Tibial nerve (tissue), 4 donors: ENCODE results near the gene SOCS7. TPM values are rescaled to one million over a fixed set of nuclear protein-coding genes. Genes with fewer than 3 reads are reported as not detected.

Source experiments
- DNase-seq, 2 donors: peaks; one replicate each; pipeline ENCODE4 v3.0.0-alpha.2; 2019; ENCODE audit warnings: low spot score in 2 of 2
- H3K27ac ChIP-seq, 4 donors: fragments of 200-600 bp; sonication (generic) in 3 of 4; one replicate each; pipeline ENCODE4 v1.5.1; 2017 to 2019; ENCODE audit warnings: mild to moderate bottlenecking in 1 of 4
- H3K27me3 ChIP-seq, 2 donors: fragments of 200-600 bp; sonication (generic) in 1 of 2; one replicate each; pipeline versions ENCODE4 v1.5.1 to v1.6.0; 2017 to 2019
- H3K36me3 ChIP-seq, 3 donors: fragments of 200-600 bp; sonication (generic); one replicate each; pipeline ENCODE4 v1.5.1; 2018 to 2019
- H3K4me1 ChIP-seq, 4 donors: fragments of 200-600 bp; sonication (generic) in 3 of 4; one replicate each; pipeline ENCODE4 v1.5.1; 2017 to 2019
- H3K4me3 ChIP-seq, 4 donors: fragments of 200-600 bp; sonication (generic) in 3 of 4; one replicate each; pipeline ENCODE4 v1.5.1; 2017 to 2019; ENCODE audit warnings: mild to moderate bottlenecking in 1 of 4, moderate library complexity in 1 of 4
- H3K9me3 ChIP-seq, 4 donors: fragments of 200-600 bp; sonication (generic) in 3 of 4; one replicate each; pipeline ENCODE4 v1.5.1; 2017 to 2019
- EP300 ChIP-seq, 2 donors: sonication (generic); formaldehyde crosslinking; IDR thresholded peaks; one replicate each; pipeline ENCODE4 v1.6.1; 2017; ENCODE audit warnings: antibody characterized with exemption in 2 of 2, mild to moderate bottlenecking in 1 of 2
- POLR2A ChIP-seq, 2 donors: fragments of 450-650 bp; IDR thresholded peaks; one replicate each; pipeline ENCODE4 v1.6.1; 2017; ENCODE audit warnings: antibody characterized with exemption in 2 of 2, mild to moderate bottlenecking in 2 of 2, moderate library complexity in 2 of 2
- WGBS, 2 donors: methylation state at CpG; one replicate each; pipeline ENCODE4 v1.1.5; 2018; 5-methylcytosine and 5-hydroxymethylcytosine counted together
- total RNA-seq, 4 donors: library from RNA; depleted of rRNA; stranded (reverse); fragments of >200 nt; gene quantifications; one replicate each; pipeline ENCODE4 v1.1.0, GENCODE V29; 2016
- TF ChIP-seq, protein P1 (sequence below), 5 experiments: fragments of 200-600 bp in 3 of 5; fragments of 450-650 bp in 2 of 5; sonication (generic) in 3 of 5; IDR thresholded peaks; one replicate each; pipeline ENCODE4 v1.5.1; 2016 to 2019; ENCODE audit warnings: antibody characterized with exemption in 5 of 5, mild to moderate bottlenecking in 3 of 5, moderate library complexity in 2 of 5

SOCS7 gene
- total RNA-seq, 4 donors from 2014 or later, result 14.7 to 26.4 (median 17.8) TPM

DNA sequence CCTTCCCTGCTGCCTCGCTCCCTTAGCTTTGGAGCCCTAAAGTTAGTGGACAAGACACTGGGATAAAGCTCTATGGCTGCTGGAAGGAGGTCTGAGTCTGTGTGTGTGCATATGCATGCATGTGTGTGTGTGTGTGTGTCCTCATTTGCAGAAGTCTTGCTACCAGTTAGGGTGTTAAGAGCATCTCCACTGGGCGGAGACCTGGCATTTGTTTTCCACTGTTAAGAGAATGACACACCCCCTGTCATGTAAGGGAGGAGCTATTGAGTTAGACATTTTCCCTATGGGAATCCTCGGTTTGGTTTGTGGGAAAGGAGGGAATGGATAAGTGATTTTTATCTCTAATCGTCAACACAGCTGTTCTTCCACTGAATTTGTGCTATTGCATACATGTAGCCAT is 51.8 kb downstream of the SOCS7 start:
- Histone ChIP-seq H3K27me3 (no peaks in the 10 kb centered on the region), H3K9me3 (no peaks in the 10 kb centered on the region), H3K4me1 (peaks cover 0 to 4% (median 0%) of the 10 kb centered on the region in 4 donors), H3K36me3 (peaks cover 0 to 51% (median 0%) of the 10 kb centered on the region in 3 donors), H3K27ac (no peak overlapping the region), H3K4me3 (no peak overlapping the region)
- DNase-seq, result no peak
- WGBS, 2 donors, result 42 to 58% methylated on average over 4 of the region's 4 CpGs
- TF ChIP-seq EP300 (IDR thresholded peaks at IDR 0.05) (no peak), POLR2A (IDR thresholded peaks at IDR 0.05) (no peak)
- TF ChIP-seq, protein P1, sequence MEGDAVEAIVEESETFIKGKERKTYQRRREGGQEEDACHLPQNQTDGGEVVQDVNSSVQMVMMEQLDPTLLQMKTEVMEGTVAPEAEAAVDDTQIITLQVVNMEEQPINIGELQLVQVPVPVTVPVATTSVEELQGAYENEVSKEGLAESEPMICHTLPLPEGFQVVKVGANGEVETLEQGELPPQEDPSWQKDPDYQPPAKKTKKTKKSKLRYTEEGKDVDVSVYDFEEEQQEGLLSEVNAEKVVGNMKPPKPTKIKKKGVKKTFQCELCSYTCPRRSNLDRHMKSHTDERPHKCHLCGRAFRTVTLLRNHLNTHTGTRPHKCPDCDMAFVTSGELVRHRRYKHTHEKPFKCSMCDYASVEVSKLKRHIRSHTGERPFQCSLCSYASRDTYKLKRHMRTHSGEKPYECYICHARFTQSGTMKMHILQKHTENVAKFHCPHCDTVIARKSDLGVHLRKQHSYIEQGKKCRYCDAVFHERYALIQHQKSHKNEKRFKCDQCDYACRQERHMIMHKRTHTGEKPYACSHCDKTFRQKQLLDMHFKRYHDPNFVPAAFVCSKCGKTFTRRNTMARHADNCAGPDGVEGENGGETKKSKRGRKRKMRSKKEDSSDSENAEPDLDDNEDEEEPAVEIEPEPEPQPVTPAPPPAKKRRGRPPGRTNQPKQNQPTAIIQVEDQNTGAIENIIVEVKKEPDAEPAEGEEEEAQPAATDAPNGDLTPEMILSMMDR (IDR thresholded peaks at IDR 0.05), result no peak

DNA sequence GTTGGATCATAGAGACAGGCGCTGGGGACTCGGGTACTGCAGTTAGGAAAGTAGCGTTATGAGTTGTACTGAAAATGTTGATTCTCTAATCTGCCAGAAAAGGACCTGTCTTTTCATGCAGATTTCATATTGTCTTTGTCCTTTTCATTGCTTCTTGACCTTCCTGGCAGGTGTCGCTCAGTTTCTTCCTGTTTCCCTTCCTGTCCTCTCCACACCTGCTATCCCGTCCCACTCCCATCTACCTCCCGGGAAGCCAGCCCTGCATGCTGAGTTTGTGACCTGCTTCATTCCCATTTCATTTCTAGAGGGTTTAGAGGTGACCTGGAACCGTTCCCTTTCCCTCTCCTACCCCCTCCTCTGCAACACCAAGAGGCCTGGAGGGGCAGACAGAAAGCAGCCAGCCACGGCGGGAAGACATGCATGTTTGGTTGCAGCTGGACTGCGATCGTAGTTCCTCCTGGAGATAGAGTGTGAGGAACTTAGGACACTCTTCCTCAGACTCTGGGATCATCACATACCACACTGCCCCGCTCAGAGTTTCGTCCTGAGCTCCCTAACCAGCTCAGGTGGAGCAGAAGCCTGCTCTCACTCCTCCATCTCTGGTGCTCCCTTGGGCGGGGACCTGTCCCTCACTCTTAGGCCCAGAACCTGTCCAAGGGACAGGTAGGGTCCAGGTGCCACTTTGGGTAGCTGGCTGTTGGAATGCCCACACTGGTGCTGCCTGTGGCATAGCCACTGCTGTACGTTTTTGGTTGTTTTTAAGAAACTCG is 52.7 kb downstream of the SOCS7 start:
- Histone ChIP-seq H3K27ac (no peak overlapping the region), H3K36me3 (peaks cover 0 to 44% (median 0%) of the 10 kb centered on the region in 3 donors), H3K4me1 (peaks cover 0 to 4% (median 0%) of the 10 kb centered on the region in 4 donors), H3K9me3 (no peaks in the 10 kb centered on the region), H3K27me3 (no peaks in the 10 kb centered on the region), H3K4me3 (no peak overlapping the region)
- 73 to 76% methylated on average over 16 of the region's 16 CpGs for WGBS, 2 donors
- DNase-seq, result no peak
- TF ChIP-seq POLR2A (IDR thresholded peaks at IDR 0.05) (no peak), EP300 (IDR thresholded peaks at IDR 0.05) (no peak)
- TF ChIP-seq, protein P1 (IDR thresholded peaks at IDR 0.05), result no peak

DNA sequence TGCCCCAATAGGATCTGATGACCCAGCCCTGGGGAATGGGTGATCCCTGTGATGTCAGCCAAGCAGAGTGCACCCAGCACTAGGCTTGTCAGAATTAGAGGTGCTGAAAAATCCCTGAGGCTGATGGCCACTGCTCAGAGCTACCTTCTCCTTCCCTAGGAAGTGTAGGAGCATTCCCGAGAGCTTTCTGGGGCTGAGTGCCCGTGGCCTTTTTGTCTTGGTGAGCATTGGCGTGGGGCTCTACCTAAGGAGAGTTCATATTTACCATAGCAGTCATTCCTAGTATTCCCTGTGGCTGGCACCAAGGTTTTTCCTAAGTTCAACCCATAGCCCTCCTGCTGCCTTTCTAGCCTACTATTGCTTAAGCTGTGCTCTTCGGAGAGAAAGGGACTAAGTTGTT is 54.0 kb downstream of the SOCS7 start:
- TF ChIP-seq, protein P1 (IDR thresholded peaks at IDR 0.05), result no peak
- no peak for TF ChIP-seq POLR2A (IDR thresholded peaks at IDR 0.05)
- TF ChIP-seq EP300 (IDR thresholded peaks at IDR 0.05), result no peak
- Histone ChIP-seq H3K27me3 (no peaks in the 10 kb centered on the region), H3K4me3 (no peak overlapping the region), H3K27ac (no peak overlapping the region), H3K9me3 (no peaks in the 10 kb centered on the region), H3K36me3 (peaks cover 0 to 32% (median 0%) of the 10 kb centered on the region in 3 donors), H3K4me1 (peaks cover 0 to 4% (median 0%) of the 10 kb centered on the region in 4 donors)
- no peak for DNase-seq
- WGBS, 2 donors, result 88 to 89% methylated on average over 4 of the region's 4 CpGs

DNA sequence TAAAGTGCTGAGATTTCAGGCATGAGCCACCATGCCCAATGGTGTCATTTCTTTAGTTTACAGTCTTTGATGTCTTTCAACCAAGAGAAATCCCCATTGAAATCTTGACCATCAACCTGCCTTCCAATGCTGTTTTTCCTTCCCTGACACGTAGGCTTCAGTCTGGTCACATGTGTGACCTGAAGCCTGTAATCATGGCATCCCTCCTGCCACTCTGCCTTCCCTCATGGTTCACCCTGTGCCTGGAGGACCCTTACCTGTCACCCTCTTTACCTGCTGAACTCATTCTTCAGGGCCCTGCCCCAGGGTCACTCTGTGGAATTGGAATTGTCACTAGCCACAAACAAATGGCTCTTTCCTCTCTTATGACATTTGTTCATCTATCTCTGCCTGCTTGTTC is 58.6 kb downstream of the SOCS7 start:
- 78 to 92% methylated on average over 1 of the region's 1 CpG for WGBS, 2 donors
- TF ChIP-seq, protein P1 (IDR thresholded peaks at IDR 0.05), result no peak
- TF ChIP-seq EP300 (IDR thresholded peaks at IDR 0.05) (no peak), POLR2A (IDR thresholded peaks at IDR 0.05) (no peak)
- Histone ChIP-seq H3K27ac (no peak overlapping the region), H3K4me3 (no peak overlapping the region), H3K4me1 (peaks cover 0 to 8% (median 6%) of the 10 kb centered on the region in 4 donors), H3K27me3 (no peaks in the 10 kb centered on the region), H3K36me3 (no peaks in the 10 kb centered on the region), H3K9me3 (no peaks in the 10 kb centered on the region)
- DNase-seq, result no peak
